WTC11 (cell line): ENCODE measurements around the gene NLRC5. TPM values are rescaled to one million over a fixed set of nuclear protein-coding genes. Genes with fewer than 3 reads are reported as not detected.
A peak's percentile ranks its signal among the peaks of the same experiment; 100 is the strongest.

Source experiments
- ATAC-seq: fragments of 200-7000 bp; cut with Tn5 transposase; 2 replicates; pipeline ENCODE4 v1.10.0; 2021; ENCODE audit warnings: mild to moderate bottlenecking, moderate library complexity
- CTCF ChIA-PET: fragments of 300-600 bp; sonication (Branson Sonifier 250); formaldehyde crosslinking; loops from one replicate; lab custom pipeline; 2021; ENCODE audit warnings: antibody characterized with exemption; lab: Charles Lee
- POLR2A ChIA-PET: fragments of 350-600 bp; sonication (Branson Sonifier 250); formaldehyde crosslinking; loops from one replicate; lab custom pipeline; 2021; ENCODE audit warnings: antibody characterized with exemption; lab: Charles Lee
- DNase-seq: peaks from one replicate; pipeline ENCODE4 v3.0.0; 2021; ENCODE audit warnings: low spot score
- H3K27ac Mint-ChIP-seq: 2 replicates; pipeline ENCODE4 v1.8.0; 2021; ENCODE audit warnings: mixed read lengths
- H3K27me3 Mint-ChIP-seq: 2 replicates; pipeline ENCODE4 v1.8.0; 2021; ENCODE audit warnings: low read depth, mild to moderate bottlenecking, moderate library complexity, mixed read lengths
- H3K36me3 Mint-ChIP-seq: 2 replicates; pipeline ENCODE4 v1.8.0; 2021; ENCODE audit warnings: mixed read lengths
- H3K4me1 Mint-ChIP-seq: 2 replicates; pipeline ENCODE4 v1.8.0; 2022; ENCODE audit warnings: mixed read lengths
- H3K4me3 Mint-ChIP-seq: 2 replicates; pipeline ENCODE4 v1.8.0; 2021; ENCODE audit warnings: mild to moderate bottlenecking, moderate library complexity, mixed read lengths
- H3K9me3 Mint-ChIP-seq: 2 replicates; pipeline ENCODE4 v1.8.0; 2021; ENCODE audit warnings: mixed read lengths
- ATF6 ChIP-seq: sonication (generic); formaldehyde crosslinking; IDR thresholded peaks from 2 replicates; pipeline ENCODE4 v1.8.1; 2023; ENCODE audit warnings: mild to moderate bottlenecking, missing genetic modification reagents
- CREB1 ChIP-seq: sonication (generic); formaldehyde crosslinking; IDR thresholded peaks from 2 replicates; pipeline ENCODE4 v1.8.0; 2023; ENCODE audit warnings: mild to moderate bottlenecking, missing genetic modification reagents
- ELF4 ChIP-seq: sonication (generic); formaldehyde crosslinking; IDR thresholded peaks from 2 replicates; pipeline ENCODE4 v1.8.1; 2022; ENCODE audit warnings: low read depth, mild to moderate bottlenecking, moderate library complexity, missing genetic modification reagents
- ETV6 ChIP-seq: sonication (generic); formaldehyde crosslinking; IDR thresholded peaks from 2 replicates; pipeline ENCODE4 v1.8.1; 2022; ENCODE audit warnings: mild to moderate bottlenecking, missing genetic modification reagents
- GABPB1 ChIP-seq: sonication (generic); formaldehyde crosslinking; IDR thresholded peaks from 2 replicates; pipeline ENCODE4 v1.8.1; 2023; ENCODE audit warnings: mild to moderate bottlenecking, missing genetic modification reagents
- GTF2I ChIP-seq: fragments of 250-450 bp; sonication (Bioruptor Pico); conservative IDR thresholded peaks from 2 replicates; pipeline ENCODE4 v1.4.0; 2021; ENCODE audit warnings: mild to moderate bottlenecking
- HMGXB4 ChIP-seq: sonication (generic); formaldehyde crosslinking; IDR thresholded peaks from 2 replicates; pipeline ENCODE4 v1.8.1; 2023; ENCODE audit warnings: mild to moderate bottlenecking, moderate library complexity, missing genetic modification reagents
- MYBL2 ChIP-seq: sonication (generic); formaldehyde crosslinking; IDR thresholded peaks from 2 replicates; pipeline ENCODE4 v1.8.1; 2023; ENCODE audit warnings: mild to moderate bottlenecking, moderate library complexity, missing genetic modification reagents
- NFYB ChIP-seq: sonication (generic); formaldehyde crosslinking; conservative IDR thresholded peaks from 2 replicates; pipeline ENCODE4 v1.8.0; 2022; ENCODE audit warnings: low read depth, missing genetic modification reagents
- SMAD3 ChIP-seq: sonication (generic); formaldehyde crosslinking; IDR thresholded peaks from 2 replicates; pipeline ENCODE4 v1.8.0; 2022; ENCODE audit warnings: missing genetic modification reagents, mild to moderate bottlenecking, borderline replicate concordance
- TP53 ChIP-seq: sonication (generic); formaldehyde crosslinking; IDR thresholded peaks from 2 replicates; pipeline ENCODE4 v1.8.1; 2023; ENCODE audit warnings: mild to moderate bottlenecking, missing genetic modification reagents
- USF2 ChIP-seq: sonication (generic); formaldehyde crosslinking; IDR thresholded peaks from 2 replicates; pipeline ENCODE4 v1.8.1; 2023; ENCODE audit warnings: mild to moderate bottlenecking, missing genetic modification reagents, moderate library complexity
- ZNF281 ChIP-seq: sonication (generic); formaldehyde crosslinking; IDR thresholded peaks from 2 replicates; pipeline ENCODE4 v1.8.0; 2023; ENCODE audit warnings: mild to moderate bottlenecking, missing genetic modification reagents
- total RNA-seq: library from RNA; stranded (reverse); gene quantifications from 3 replicates; pipeline ENCODE4 v1.2.3, GENCODE V29; 2021
- TF ChIP-seq, protein P1 (sequence below): sonication (generic); formaldehyde crosslinking; IDR thresholded peaks from 2 replicates; pipeline ENCODE4 v1.8.1; 2023; ENCODE audit warnings: mild to moderate bottlenecking, missing genetic modification reagents
- TF ChIP-seq, protein P2 (sequence below): sonication (generic); formaldehyde crosslinking; conservative IDR thresholded peaks from 2 replicates; pipeline ENCODE4 v1.8.1; 2022; ENCODE audit warnings: mild to moderate bottlenecking, missing genetic modification reagents

The NLRC5 gene
- total RNA-seq, 1 experiment from 2014 or later: 2.8 TPM

- TF ChIP-seq, protein P1, sequence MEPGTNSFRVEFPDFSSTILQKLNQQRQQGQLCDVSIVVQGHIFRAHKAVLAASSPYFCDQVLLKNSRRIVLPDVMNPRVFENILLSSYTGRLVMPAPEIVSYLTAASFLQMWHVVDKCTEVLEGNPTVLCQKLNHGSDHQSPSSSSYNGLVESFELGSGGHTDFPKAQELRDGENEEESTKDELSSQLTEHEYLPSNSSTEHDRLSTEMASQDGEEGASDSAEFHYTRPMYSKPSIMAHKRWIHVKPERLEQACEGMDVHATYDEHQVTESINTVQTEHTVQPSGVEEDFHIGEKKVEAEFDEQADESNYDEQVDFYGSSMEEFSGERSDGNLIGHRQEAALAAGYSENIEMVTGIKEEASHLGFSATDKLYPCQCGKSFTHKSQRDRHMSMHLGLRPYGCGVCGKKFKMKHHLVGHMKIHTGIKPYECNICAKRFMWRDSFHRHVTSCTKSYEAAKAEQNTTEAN (CRISPR knock-in tag): no peak
These were observed 124.3 kb downstream of the NLRC5 start (continued) for GRCh38 chr16:57113664-57114063.

GRCh38 chr16:57115168-57115513, 125.8 kb downstream of the NLRC5 start:
- TF ChIP-seq ETV6 (no peak), HMGXB4 (no peak), ELF4 (CRISPR knock-in tag) (no peak), SMAD3 (CRISPR knock-in tag) (no peak), MYBL2 (no peak), GTF2I (CRISPR knock-in tag) (no peak), GABPB1 (no peak), ATF6 (no peak), CREB1 (CRISPR knock-in tag) (no peak)
- TF ChIP-seq, protein P2, sequence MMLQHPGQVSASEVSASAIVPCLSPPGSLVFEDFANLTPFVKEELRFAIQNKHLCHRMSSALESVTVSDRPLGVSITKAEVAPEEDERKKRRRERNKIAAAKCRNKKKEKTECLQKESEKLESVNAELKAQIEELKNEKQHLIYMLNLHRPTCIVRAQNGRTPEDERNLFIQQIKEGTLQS (CRISPR knock-in tag): no peak
- ChIA-PET CTCF (interaction anchor here (0.7 to 1.8 kb wide), 2 partner anchors 22 to 30 kb away, joined by 3 to 10 read pairs; partner anchors contain the start of gene CPNE2), POLR2A (interaction anchor here (0.7 kb wide), 1 partner anchor 157 kb away, joined by 8 read pairs; no protein-coding TSS in a partner anchor)
- DNase-seq (no peak), ATAC-seq (peak; percentile 31)
- Mint-ChIP-seq H3K4me3 (no peak overlapping the region), H3K27me3 (no peaks in the 10 kb centered on the region), H3K36me3 (no peaks in the 10 kb centered on the region), H3K4me1 (peaks cover 8% of the 10 kb centered on the region), H3K27ac (no peak overlapping the region), H3K9me3 (no peaks in the 10 kb centered on the region)

DNA sequence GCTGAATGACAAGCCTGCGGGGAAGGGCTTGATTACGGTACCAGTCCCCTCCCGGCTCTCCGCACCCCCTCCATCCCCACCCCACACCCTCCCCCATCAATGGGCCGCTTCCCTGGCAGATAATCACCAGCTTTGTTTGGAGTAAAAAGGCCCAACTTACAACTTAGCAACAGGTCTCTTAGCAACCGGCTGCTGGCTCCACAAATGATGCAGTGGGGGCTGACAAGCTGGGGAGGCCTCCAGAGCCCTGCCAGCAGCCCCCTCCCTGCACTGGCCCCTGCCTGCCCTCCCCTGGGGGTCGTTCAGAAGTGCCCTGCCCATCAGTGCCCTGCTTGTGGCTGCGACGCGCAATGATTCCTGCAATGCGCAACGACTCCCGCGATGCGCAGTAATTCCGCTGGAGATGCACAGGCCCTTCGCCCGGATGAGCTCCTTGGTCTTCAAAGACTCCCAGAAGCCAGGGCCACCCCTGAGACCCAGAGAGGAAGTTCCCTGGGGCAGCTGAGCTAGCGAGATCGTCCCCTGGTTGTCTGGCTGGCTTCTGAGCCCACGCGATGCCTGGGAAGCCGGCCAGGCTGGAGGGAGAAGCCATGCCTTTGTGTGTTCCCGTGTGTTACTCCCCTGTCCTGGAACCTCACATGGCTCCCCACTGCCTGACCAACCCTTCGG, 126.3 kb downstream of the NLRC5 start:
- no peaks in the 10 kb centered on the region for H3K27me3 Mint-ChIP-seq
- H3K9me3 Mint-ChIP-seq: no peaks in the 10 kb centered on the region
- POLR2A ChIA-PET: no interaction called here
- CTCF ChIA-PET: interaction anchor here (0.7 to 1.8 kb wide), 3 partner anchors 23 to 36 kb away, joined by 3 to 10 read pairs (median 3); partner anchors contain the start of gene CPNE2
- H3K27ac Mint-ChIP-seq: peak overlapping the region; percentile 86; the same call in 1 of the 2 replicates
- TF ChIP-seq ZNF281 (CRISPR knock-in tag) (no peak), TP53 (CRISPR knock-in tag) (no peak), USF2 (peak; percentile 65), NFYB (CRISPR knock-in tag) (no peak), SMAD3 (CRISPR knock-in tag) (no peak)
- TF ChIP-seq, all 79 proteins: peak for 1
- Mint-ChIP-seq H3K4me3 (no peak overlapping the region), H3K4me1 (peaks cover 8% of the 10 kb centered on the region), H3K36me3 (no peaks in the 10 kb centered on the region)
- DNase-seq (no peak), ATAC-seq (peak; percentile 59)
